NB4 (cell line): ENCODE data around the gene MADCAM1.
"Not testable (repeated sequence)": the region's sequence is repeated elsewhere in the genome, so short reads cannot be mapped to it uniquely, and the experiment has no call there.

Experiments
- DNase-seq: peaks from one replicate; pipeline ENCODE4 v3.0.0; 2010; ENCODE audit warnings: low read depth
- H3K4me3 ChIP-seq: one replicate; pipeline ENCODE4 v1.5.1; 2011; ENCODE audit warnings: mild to moderate bottlenecking, low read depth, low read length, moderate library complexity
- MYC ChIP-seq: IDR thresholded peaks from 2 replicates; pipeline ENCODE4 v1.6.1; 2011; ENCODE audit warnings: low read depth, low read length
- POLR2A ChIP-seq: IDR thresholded peaks from 2 replicates; pipeline ENCODE4 v1.6.1; 2011; ENCODE audit warnings: mild to moderate bottlenecking; ENCODE audit not compliant: insufficient read length; ENCODE audit errors: extremely low read depth
- TF ChIP-seq, protein P1 (sequence below): IDR thresholded peaks from one replicate; pipeline ENCODE4 v1.5.1; 2012; ENCODE audit warnings: low read depth, low read length
- TF ChIP-seq, protein P2 (sequence below): IDR thresholded peaks from 2 replicates; pipeline ENCODE4 v1.6.1; 2011; ENCODE audit warnings: low read depth, low read length

The MADCAM1 gene

DNA sequence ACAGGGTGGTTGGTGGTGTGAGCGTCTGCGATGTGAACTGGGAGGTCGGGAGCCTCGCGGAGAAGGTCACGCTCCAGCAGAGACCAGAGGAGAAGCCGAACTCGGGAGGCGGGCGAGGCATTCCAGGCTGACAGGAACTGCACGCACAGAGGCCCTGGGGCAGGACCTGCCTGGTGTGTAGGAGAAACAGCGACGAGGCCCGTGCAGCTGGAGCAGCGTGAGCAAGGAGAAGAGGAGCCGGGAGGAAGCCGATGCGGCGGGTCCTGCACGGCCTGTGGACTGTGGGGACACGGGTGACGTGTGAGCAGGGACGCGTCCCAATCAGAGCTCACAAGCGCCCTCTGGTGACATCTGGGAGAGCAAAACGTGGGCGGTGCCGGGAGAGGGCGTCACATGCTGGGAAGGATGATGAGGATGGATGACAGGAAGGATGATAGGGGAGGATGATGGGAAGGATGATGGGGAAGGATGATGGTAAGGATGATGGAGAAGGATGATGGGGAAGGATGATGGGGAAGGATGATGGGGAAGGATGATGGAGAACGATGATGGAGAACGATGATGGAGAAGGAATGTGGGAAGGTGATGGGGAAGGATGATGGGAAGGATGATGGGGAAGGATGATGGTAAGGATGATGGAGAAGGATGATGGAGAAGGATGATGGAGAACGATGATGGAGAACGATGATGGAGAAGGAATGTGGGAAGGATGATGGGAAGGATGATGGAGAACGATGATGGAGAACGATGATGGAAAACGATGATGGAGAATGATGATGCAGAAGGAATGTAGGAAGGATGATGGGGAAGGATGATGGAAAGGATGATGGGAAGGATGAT lies 16.1 kb upstream of the MADCAM1 start:
- TF ChIP-seq, protein P1, sequence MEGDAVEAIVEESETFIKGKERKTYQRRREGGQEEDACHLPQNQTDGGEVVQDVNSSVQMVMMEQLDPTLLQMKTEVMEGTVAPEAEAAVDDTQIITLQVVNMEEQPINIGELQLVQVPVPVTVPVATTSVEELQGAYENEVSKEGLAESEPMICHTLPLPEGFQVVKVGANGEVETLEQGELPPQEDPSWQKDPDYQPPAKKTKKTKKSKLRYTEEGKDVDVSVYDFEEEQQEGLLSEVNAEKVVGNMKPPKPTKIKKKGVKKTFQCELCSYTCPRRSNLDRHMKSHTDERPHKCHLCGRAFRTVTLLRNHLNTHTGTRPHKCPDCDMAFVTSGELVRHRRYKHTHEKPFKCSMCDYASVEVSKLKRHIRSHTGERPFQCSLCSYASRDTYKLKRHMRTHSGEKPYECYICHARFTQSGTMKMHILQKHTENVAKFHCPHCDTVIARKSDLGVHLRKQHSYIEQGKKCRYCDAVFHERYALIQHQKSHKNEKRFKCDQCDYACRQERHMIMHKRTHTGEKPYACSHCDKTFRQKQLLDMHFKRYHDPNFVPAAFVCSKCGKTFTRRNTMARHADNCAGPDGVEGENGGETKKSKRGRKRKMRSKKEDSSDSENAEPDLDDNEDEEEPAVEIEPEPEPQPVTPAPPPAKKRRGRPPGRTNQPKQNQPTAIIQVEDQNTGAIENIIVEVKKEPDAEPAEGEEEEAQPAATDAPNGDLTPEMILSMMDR: peak; percentile 27
- TF ChIP-seq, protein P2, sequence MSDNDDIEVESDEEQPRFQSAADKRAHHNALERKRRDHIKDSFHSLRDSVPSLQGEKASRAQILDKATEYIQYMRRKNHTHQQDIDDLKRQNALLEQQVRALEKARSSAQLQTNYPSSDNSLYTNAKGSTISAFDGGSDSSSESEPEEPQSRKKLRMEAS: no peak
- no peak for TF ChIP-seq MYC
- TF ChIP-seq POLR2A: no peak
- no peak overlapping the region for H3K4me3 ChIP-seq
- DNase-seq: peak; percentile 46

DNA sequence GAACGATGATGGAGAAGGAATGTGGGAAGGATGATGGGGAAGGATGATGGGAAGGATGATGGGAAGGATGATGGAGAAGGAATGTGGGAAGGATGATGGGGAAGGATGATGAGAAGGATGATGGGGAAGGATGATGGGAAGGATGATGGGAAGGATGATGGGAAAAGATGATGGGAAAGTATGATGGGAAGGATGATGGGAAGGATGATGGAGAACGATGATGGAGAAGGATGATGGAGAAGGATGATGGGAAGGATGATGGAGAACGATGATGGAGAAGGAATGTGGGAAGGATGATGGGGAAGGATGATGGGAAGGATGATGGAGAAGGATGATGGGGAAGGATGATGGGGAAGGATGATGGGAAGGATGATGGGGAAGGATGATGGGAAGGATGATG lies 15.2 kb upstream of the MADCAM1 start:
- not testable (repeated sequence) for H3K4me3 ChIP-seq, DNase-seq

DNA sequence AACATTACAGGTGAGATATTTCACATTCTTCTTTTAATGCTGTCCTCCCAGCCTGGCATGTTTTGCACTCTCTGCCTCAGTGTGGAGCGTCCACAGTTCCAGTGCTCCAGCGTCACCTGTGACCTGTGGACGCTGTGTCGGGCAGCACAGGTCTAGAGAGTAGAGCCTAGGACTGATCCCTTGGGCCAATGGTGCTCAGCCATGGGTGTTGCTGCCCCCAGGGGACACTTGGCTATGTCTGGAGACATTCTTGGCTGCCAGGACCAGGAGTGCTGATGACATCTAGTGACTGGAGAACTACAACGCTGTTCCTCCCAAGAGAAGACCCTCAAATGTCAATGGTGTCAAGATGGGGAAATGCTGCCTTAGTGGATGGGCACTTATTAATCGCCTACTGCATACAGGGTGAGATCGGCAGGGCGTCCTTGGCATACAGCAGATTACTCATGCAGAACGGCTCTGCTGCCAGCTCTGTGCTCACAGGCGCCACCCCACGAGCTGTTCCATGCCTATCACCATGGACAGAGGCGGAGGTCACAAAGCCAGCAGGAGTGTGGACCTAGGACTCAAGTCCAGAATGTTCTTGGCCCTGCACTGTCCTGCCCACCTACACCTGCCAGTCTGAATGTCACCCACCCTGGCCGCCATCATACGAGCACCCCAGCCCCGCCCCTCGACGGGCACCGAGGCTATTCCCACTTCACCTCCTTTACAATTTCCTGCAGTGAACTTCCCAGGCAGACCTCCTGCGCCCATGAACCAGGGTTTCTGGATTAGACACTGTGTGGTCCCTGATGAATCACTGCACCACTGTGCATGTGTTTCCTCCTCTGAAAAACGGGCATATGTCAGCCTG lies 13.9 kb upstream of the MADCAM1 start:
- no peak for DNase-seq
- no peak for TF ChIP-seq POLR2A
- TF ChIP-seq MYC: no peak
- TF ChIP-seq, protein P1: no peak
- TF ChIP-seq, protein P2: no peak
- no peak overlapping the region for H3K4me3 ChIP-seq

DNA sequence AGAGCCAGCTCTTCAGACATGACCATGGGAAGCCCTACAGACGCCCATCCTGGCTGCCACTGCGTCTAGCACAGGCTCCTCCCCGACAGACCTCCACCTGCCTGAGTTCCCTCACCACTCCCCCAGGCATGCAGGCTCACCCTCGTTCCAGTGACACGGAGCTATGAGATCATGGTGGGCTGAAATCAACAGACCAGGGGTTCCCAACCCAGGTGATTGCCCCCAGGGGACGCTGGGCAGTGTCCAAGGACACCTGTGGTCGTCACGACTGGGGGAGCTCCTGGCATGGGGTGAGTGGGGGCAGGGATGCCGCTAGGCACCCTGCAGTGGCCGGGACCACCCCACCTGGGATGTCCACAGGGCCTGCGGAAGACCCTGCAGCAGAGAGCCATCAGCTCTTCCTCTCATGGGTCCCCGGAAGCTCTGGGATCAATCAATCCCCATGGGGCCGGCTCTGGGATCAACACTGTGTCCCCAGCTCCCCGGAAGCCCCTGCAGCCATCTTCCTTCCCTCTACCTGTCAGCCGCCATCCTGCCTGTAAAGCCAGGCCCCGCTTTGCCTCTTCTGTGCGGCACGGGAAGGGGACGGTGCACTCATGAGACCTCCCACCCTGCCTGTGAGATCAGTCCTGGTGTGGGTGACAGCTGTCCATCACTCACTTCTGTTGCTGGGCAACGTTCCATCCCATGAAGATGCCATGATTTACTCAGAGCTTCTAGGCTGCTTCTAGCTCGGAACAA lies 12.8 kb upstream of the MADCAM1 start:
- no peak overlapping the region for H3K4me3 ChIP-seq
- TF ChIP-seq POLR2A: no peak
- TF ChIP-seq, protein P2: no peak
- TF ChIP-seq, protein P1: no peak
- no peak for TF ChIP-seq MYC
- DNase-seq: no peak

DNA sequence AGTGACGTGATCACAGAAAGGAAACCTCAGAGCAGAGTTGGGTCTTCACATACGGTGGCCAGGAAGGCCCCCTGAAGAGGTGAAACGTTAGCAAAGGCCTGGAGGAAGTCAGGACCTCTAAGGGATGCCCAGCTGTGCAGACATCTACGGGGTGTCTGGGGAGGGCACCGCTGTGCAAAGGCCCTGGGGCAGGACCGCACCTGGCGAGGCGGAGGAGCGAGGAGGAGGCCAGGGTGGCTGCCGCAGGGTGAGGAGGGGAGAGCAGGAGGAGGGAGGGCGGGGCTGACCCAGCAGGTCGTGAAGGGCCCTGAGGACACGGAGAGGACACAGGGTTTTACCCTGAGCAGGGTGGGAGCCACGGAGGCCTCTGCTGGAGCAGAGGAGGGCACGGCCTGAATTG lies 11.8 kb upstream of the MADCAM1 start:
- DNase-seq: no peak
- no peak overlapping the region for H3K4me3 ChIP-seq
- no peak for TF ChIP-seq POLR2A
- TF ChIP-seq MYC: no peak
- TF ChIP-seq, protein P1: no peak
- TF ChIP-seq, protein P2: no peak
